Ishikawa (cell line): ENCODE data around the gene SLC40A1.

Experiments used
- CREB1 ChIP-seq: IDR thresholded peaks from 2 replicates; pipeline ENCODE4 v1.6.1; 2012; ENCODE audit warnings: low read depth
- NFIC ChIP-seq: IDR thresholded peaks from 2 replicates; pipeline ENCODE4 v1.6.1; 2012
- RAD21 ChIP-seq: IDR thresholded peaks from 2 replicates; pipeline ENCODE4 v1.6.1; 2012; ENCODE audit warnings: low read depth
- ZBTB7A ChIP-seq: IDR thresholded peaks from 2 replicates; pipeline ENCODE4 v1.6.1; 2012; ENCODE audit warnings: low read depth

GRCh38 chr2:189515264-189515663 lies 65.3 kb downstream of the SLC40A1 start:
- TF ChIP-seq NFIC: no peak
- no peak for TF ChIP-seq RAD21
- TF ChIP-seq ZBTB7A: no peak
- TF ChIP-seq CREB1: no peak
